GM19099 (cell line): ENCODE data around the gene CNRIP1.

Experiments used
- POLR2A ChIP-seq: IDR thresholded peaks from 3 replicates; pipeline ENCODE4 v1.6.1; 2011; ENCODE audit warnings: low read depth; ENCODE audit not compliant: insufficient read length; ENCODE audit errors: extremely low read depth

CNRIP1 gene

DNA sequence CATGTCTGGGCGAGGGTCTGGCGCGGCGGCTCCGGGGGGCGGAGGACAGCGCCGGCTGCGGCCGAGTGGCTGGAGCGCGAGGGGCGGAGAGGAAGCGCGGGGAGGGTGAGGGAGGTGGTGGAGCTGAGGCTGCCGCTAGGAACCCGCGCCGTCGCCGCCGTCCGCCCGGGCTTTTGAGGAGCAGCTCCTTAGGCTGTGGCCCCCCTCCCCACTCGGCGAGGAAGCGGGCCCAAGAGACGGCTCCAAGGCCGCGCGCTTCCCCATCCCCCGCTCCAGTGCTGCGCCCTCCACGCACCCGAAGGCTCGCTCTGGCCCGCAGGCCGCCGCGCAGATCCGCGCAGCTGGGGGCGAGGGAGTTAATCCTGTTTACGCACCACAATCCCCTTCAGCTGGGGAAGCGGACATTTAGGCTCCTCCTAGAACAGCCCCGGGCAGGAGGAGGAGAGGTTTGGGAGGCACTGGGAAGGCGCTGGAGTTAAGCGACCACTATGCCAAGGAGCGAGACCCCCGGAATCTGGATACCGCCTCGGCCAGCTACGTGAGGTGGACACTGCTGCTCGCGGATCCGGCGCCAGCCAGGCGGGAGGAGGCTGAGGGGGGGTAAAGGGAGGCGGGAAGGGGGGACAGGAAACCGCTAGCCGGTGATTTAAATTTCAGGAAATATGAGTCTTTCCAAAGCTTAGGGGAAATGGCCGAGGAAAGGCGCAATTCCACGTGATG, at the start of gene CNRIP1:
TSS of gene CNRIP1 (minus strand) at position 552 of the 720 bp plus-strand sequence. CDS start at position 3, 549 bp downstream.
- no peak for TF ChIP-seq POLR2A

GRCh38 chr2:68369337-68369734, 49.6 kb upstream of the CNRIP1 start:
- TF ChIP-seq POLR2A, result no peak

DNA sequence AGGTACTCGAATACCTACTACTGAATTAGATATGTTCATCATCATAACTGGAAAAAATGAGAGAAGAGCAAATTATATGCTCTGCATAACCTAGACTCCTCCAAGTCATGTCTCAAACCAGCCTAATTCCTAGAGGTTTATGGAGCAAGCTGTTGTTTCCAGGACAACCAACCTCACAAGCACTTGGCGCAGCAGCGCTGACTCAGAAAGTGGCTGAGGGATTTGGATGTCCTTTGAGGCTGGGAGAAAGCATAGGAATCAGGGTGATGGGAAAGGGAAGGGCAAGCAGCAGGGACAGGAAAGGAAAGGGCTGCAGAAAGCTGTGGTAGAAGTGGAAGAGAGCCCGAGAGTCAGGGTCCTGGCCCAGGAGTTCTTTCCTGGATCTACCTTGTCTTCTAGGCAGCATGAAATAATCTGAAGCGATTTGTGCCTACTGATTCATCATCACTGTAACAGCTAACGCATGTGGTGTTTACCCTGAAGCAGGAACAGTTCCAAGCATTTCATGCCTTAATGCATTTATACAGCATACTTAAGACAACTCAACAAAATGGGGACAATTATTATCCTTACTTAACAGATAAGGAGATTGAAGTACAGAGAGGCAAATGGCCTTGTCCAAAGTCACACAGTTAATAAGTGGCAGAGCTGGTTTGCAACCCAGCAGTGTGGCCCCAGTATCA, 49.0 kb upstream of the CNRIP1 start:
- TF ChIP-seq POLR2A, result no peak

- no peak for TF ChIP-seq POLR2A
Observed at GRCh38 chr2:68367953-68368653, 48.4 kb upstream of the CNRIP1 start.

GRCh38 chr2:68366083-68366560, 46.4 kb upstream of the CNRIP1 start:
- peak; percentile 50 for TF ChIP-seq POLR2A

- TF ChIP-seq POLR2A, result peak; percentile 97
Observed at GRCh38 chr2:68365087-68365486, 45.3 kb upstream of the CNRIP1 start, which contains the start of gene PLEK. TSS of gene PLEK (plus strand) at chr2:68365282. CDS start at chr2:68365352, 70 bp downstream.

- TF ChIP-seq POLR2A, result no peak
Observed at GRCh38 chr2:68363721-68364120, 44.0 kb upstream of the CNRIP1 start.

DNA sequence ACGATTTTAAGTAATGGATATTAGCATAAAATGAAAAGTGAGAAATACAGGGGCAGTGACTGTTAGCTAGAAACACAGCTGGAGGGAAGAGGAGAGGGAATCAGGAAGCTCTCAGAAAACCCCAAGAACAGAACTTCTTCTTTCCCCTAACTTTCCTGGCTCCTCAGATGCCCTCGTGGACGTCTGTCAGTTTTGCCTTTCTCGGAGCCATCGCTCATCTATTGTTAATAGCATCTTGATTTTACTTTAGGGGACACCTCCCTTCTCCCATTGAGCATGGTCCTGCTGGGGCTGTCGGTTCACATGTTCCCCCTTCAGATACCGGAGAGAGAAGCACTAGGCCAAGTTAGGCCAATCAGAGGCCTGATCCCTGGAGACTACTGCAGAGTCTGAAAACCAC, 43.0 kb upstream of the CNRIP1 start:
- TF ChIP-seq POLR2A, result no peak

DNA sequence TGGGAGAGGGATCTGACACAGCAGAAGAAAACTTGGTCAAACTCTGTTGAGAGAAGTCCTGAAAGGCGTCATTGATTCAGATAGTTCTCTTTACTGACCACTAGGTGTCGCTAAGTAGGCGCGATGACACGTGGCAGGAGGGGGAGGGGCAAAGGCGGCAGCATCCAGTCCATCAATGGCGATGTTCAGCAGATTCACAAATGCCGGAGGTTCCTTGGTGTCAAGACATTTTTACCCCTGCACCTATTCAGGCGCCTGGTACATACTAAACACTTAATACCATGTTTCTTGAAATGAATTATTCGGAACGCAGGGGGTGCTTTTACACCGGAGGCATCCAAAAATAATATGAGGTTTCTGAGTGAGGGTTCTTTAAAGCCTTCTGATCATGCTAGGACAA, 42.3 kb upstream of the CNRIP1 start:
- peak; percentile 49 for TF ChIP-seq POLR2A

DNA sequence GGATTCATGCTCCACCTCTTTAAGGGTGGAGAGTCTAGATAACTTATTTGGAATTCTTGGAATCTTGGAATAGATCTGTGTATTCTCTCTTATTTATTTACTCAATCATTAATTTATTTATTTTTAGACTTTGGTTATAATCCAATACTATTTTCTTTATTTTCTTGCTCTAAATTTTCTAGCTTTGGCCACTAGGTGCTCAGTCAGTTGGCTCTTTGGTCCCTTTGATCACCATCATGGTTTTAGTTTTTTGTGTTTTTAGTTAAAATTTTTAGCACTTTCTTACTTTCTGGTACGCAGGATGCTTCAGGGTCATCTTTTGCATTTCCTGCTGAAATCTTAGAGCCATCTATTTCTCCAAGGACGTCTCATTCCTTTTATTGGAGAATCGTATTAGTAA, 40.1 kb upstream of the CNRIP1 start:
- no peak for TF ChIP-seq POLR2A

- TF ChIP-seq POLR2A, result no peak
Observed at GRCh38 chr2:68357605-68358337, 38.0 kb upstream of the CNRIP1 start.

DNA sequence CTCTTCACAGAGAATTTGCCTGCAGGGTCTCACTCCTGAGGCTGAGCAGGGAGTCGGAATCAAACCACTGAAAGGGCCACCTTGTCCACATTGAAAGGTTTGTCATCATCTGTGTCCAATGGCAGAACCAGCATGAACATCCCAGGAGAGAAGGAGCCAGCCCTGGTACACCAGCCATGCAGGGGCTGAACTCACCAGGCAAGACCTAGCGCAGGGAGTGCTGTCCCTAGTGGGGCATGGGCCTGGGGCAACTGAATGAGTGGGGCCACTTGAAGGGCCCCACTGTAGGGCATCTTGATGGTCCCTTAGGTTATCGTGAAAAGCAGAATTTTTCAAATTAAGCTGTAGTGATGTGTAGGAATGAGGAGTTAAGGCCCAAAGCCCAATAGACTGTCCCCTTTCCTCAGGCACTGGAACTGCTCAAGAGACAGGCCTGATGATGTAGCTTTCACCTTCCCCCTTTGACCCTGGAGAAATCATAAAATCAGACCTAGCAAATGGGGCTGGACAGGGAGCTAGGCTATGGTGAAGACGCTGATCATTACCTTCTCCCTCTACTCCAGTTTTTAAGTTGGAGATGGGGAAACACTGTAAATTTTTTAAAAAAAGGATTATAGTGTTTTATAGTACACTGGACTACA, 37.0 kb upstream of the CNRIP1 start:
- no peak for TF ChIP-seq POLR2A

GRCh38 chr2:68352651-68353391, 33.1 kb upstream of the CNRIP1 start:
- no peak for TF ChIP-seq POLR2A

DNA sequence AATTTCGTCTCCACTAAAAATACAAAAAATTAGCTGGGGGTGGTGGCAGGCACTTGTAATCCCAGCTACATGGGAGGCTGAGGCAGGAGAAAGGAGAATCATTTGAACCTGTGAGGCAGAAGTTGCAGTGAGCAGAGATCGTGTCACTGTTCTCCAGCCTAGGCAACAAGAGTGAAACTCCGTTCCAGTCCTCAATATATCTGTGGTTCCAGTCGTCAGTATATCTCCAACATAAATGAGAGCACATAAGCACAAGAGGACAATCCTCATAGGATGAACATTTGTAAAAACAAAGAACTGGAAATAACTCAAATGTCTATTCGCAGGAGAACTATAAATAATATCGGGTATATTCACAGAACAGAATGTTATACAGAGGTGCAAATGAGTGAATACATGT, 32.2 kb upstream of the CNRIP1 start:
- TF ChIP-seq POLR2A, result no peak
